Fibroblast of skin of right biceps (primary cell): Measurements from ENCODE around the gene MTREX.
"Not testable (repeated sequence)": the region's sequence is repeated elsewhere in the genome, so short reads cannot be mapped to it uniquely, and the experiment has no call there.

Source experiments
- DNase-seq: peaks from one replicate; pipeline ENCODE4 v3.0.0-alpha.2; 2013

The MTREX gene

GRCh38 chr5:55307383-55308253 is at the start of gene MTREX, which contains the start of gene DHX29:
Gene MTREX, plus strand, starts transcription at chr5:55307989. Its CDS starts 25 bp downstream, at chr5:55308014.
Gene DHX29, minus strand, starts transcription at chr5:55307694. Its CDS starts 121 bp downstream, at chr5:55307573.
- DNase-seq, result peak; percentile 95

GRCh38 chr5:55258339-55258738 is 49.5 kb upstream of the MTREX start:
- no peak for DNase-seq

- no peak for DNase-seq
These were observed 31.0 kb upstream of the MTREX start for GRCh38 chr5:55276771-55277170.

- DNase-seq, result peak; percentile 59
These were observed 29.0 kb upstream of the MTREX start for GRCh38 chr5:55278778-55279177.

- DNase-seq, result no peak
These were observed 21.3 kb upstream of the MTREX start for GRCh38 chr5:55286411-55286933.

GRCh38 chr5:55289808-55290207 is 18.0 kb upstream of the MTREX start:
- DNase-seq, result no peak

GRCh38 chr5:55290991-55291390 is 16.8 kb upstream of the MTREX start:
- DNase-seq, result no peak

- DNase-seq, result no peak
These were observed 12.9 kb upstream of the MTREX start for GRCh38 chr5:55294935-55295334.

GRCh38 chr5:55300890-55301289 is 6.9 kb upstream of the MTREX start:
- DNase-seq, result no peak

- peak; percentile 95 for DNase-seq
These were observed 4.5 kb upstream of the MTREX start for GRCh38 chr5:55303238-55303690.

GRCh38 chr5:55304584-55304983 is 3.2 kb upstream of the MTREX start:
- DNase-seq, result no peak

- DNase-seq, result no peak
These were observed 2.4 kb upstream of the MTREX start for GRCh38 chr5:55305345-55305744.

- no peak for DNase-seq
These were observed 977 bp upstream of the MTREX start for GRCh38 chr5:55306641-55307382.

GRCh38 chr5:55308254-55308836 is 556 bp downstream of the MTREX start:
- DNase-seq, result peak; percentile 21

GRCh38 chr5:55313870-55314617 is 6.3 kb downstream of the MTREX start:
- DNase-seq, result no peak

- no peak for DNase-seq
These were observed 8.5 kb downstream of the MTREX start for GRCh38 chr5:55316289-55316688.

GRCh38 chr5:55316837-55317236 is 9.0 kb downstream of the MTREX start:
- DNase-seq, result no peak

- not testable (repeated sequence) for DNase-seq
These were observed 10.4 kb downstream of the MTREX start for GRCh38 chr5:55318237-55318636.

GRCh38 chr5:55319491-55319890 is 11.7 kb downstream of the MTREX start:
- peak; percentile 36 for DNase-seq

GRCh38 chr5:55320571-55320970 is 12.8 kb downstream of the MTREX start:
- no peak for DNase-seq

GRCh38 chr5:55324006-55324405 is 16.2 kb downstream of the MTREX start:
- no peak for DNase-seq

GRCh38 chr5:55324815-55325418 is 17.1 kb downstream of the MTREX start:
- peak; percentile 57 for DNase-seq
